ELF-1 (cell line): ENCODE data around the gene CHCHD3.
"Not testable (repeated sequence)": the region's sequence is repeated elsewhere in the genome, so short reads cannot be mapped to it uniquely, and the experiment has no call there.

Source experiments
- DNase-seq: peaks from one replicate; pipeline ENCODE4 v3.0.0-alpha.2; 2016; ENCODE audit warnings: low read depth, low spot score

Gene CHCHD3

GRCh38 chr7:132953468-132953867, 128.4 kb downstream of the CHCHD3 start:
- DNase-seq: no peak

- DNase-seq: no peak
Measured at GRCh38 chr7:132950725-132951124, 131.2 kb downstream of the CHCHD3 start.

GRCh38 chr7:132947011-132947410, 134.9 kb downstream of the CHCHD3 start:
- no peak for DNase-seq

GRCh38 chr7:132944774-132945173, 137.1 kb downstream of the CHCHD3 start:
- DNase-seq: no peak

GRCh38 chr7:132943645-132944044, 138.2 kb downstream of the CHCHD3 start:
- no peak for DNase-seq

GRCh38 chr7:132942701-132943100, 139.2 kb downstream of the CHCHD3 start:
- no peak for DNase-seq

GRCh38 chr7:132941905-132942304, 140.0 kb downstream of the CHCHD3 start:
- no peak for DNase-seq

- DNase-seq: no peak
Measured at GRCh38 chr7:132941428-132941827, 140.5 kb downstream of the CHCHD3 start.

- DNase-seq: no peak
Measured at GRCh38 chr7:132940084-132940483, 141.8 kb downstream of the CHCHD3 start.

- DNase-seq: no peak
Measured at GRCh38 chr7:132939495-132939894, 142.4 kb downstream of the CHCHD3 start.

GRCh38 chr7:132937286-132937685, 144.6 kb downstream of the CHCHD3 start:
- DNase-seq: no peak

- no peak for DNase-seq
Measured at GRCh38 chr7:132935608-132936007, 146.3 kb downstream of the CHCHD3 start.

GRCh38 chr7:132934017-132934416, 147.9 kb downstream of the CHCHD3 start:
- DNase-seq: no peak

- no peak for DNase-seq
Measured at GRCh38 chr7:132933072-132933458, 148.8 kb downstream of the CHCHD3 start.

- DNase-seq: peak; percentile 23
Measured at GRCh38 chr7:132932296-132933071, 149.4 kb downstream of the CHCHD3 start.

- DNase-seq: no peak
Measured at GRCh38 chr7:132930881-132931280, 151.0 kb downstream of the CHCHD3 start.

- not testable (repeated sequence) for DNase-seq
Measured at GRCh38 chr7:132929944-132930343, 151.9 kb downstream of the CHCHD3 start.

- no peak for DNase-seq
Measured at GRCh38 chr7:132919771-132920170, 162.1 kb downstream of the CHCHD3 start.

- DNase-seq: no peak
Measured at GRCh38 chr7:132915647-132916046, 166.2 kb downstream of the CHCHD3 start.

- no peak for DNase-seq
Measured at GRCh38 chr7:132910657-132911056, 171.2 kb downstream of the CHCHD3 start.

GRCh38 chr7:132907380-132907940, 174.4 kb downstream of the CHCHD3 start:
- peak; percentile 27 for DNase-seq

- no peak for DNase-seq
Measured at GRCh38 chr7:132906193-132906835, 175.6 kb downstream of the CHCHD3 start.

- not testable (repeated sequence) for DNase-seq
Measured at GRCh38 chr7:132905136-132905535, 176.8 kb downstream of the CHCHD3 start.
